Hepatocyte (in vitro differentiated cells): ENCODE results near the gene AP2A2.

ENCODE experiments used
- EZH2 ChIP-seq: fragments of 200-600 bp; sonication (generic); IDR thresholded peaks from 2 replicates; pipeline ENCODE4 v1.6.1; 2016; ENCODE audit warnings: antibody characterized with exemption, mild to moderate bottlenecking, borderline replicate concordance
- EZH2phosphoT487 ChIP-seq: fragments of 200-600 bp; sonication (generic); IDR thresholded peaks from one replicate; pipeline ENCODE4 v1.6.1; 2018; ENCODE audit warnings: antibody characterized with exemption, mild to moderate bottlenecking, low read depth, moderate library complexity; ENCODE audit not compliant: unreplicated experiment, severe bottlenecking
- TF ChIP-seq, protein P1 (sequence below): fragments of 200-600 bp; sonication (generic); IDR thresholded peaks from 2 replicates; pipeline ENCODE4 v1.5.1; 2016; ENCODE audit warnings: antibody characterized with exemption, mild to moderate bottlenecking; ENCODE audit not compliant: poor library complexity

DNA sequence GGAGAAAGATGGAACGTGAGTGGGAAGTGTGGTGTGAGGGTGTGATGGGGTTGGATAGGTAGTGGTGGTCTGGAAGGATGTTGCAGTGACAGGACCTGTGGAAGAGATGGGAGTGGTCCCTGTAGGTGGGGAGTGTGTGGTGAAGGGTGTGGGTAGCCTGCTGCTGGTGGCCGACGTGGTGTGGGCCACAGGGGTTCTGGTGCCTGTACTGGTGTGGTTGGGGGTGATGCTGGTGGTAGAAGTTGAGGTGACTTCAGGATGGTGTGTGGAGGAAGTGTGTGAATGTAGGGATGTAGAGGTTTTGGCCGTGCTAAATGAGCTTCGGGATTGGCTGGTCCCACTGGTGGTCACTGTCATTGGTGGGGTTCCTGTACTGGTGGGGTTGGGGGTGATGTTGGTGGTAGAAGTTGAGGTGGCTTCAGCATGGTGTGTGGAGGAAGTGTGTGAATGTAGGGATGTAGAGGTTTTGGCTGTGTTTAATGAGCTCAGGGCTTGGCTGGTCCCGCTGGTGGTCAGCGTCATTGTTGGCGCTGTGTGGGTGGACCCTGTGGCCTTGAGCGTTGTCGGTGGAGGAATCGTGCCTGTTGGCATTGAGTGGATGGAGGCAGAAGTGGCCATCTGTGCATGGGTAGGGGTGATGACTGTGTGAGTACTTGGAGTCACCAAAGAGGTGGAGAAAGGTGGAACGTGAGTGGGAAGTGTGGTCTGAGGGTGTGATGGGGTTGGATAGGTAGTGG, 91.8 kb downstream of the AP2A2 start:
- TF ChIP-seq, protein P1, sequence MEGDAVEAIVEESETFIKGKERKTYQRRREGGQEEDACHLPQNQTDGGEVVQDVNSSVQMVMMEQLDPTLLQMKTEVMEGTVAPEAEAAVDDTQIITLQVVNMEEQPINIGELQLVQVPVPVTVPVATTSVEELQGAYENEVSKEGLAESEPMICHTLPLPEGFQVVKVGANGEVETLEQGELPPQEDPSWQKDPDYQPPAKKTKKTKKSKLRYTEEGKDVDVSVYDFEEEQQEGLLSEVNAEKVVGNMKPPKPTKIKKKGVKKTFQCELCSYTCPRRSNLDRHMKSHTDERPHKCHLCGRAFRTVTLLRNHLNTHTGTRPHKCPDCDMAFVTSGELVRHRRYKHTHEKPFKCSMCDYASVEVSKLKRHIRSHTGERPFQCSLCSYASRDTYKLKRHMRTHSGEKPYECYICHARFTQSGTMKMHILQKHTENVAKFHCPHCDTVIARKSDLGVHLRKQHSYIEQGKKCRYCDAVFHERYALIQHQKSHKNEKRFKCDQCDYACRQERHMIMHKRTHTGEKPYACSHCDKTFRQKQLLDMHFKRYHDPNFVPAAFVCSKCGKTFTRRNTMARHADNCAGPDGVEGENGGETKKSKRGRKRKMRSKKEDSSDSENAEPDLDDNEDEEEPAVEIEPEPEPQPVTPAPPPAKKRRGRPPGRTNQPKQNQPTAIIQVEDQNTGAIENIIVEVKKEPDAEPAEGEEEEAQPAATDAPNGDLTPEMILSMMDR = no peak
- TF ChIP-seq EZH2 = no peak
- TF ChIP-seq EZH2phosphoT487 = no peak
